ENCODE results near the gene BUD23. TPM values are rescaled to one million over a fixed set of nuclear protein-coding genes. Genes with fewer than 3 reads are reported as not detected.

BUD23 gene
- total RNA-seq, 6 donors from 2014 or later = 19.9 to 52.3 (median 48.8) TPM

DNA sequence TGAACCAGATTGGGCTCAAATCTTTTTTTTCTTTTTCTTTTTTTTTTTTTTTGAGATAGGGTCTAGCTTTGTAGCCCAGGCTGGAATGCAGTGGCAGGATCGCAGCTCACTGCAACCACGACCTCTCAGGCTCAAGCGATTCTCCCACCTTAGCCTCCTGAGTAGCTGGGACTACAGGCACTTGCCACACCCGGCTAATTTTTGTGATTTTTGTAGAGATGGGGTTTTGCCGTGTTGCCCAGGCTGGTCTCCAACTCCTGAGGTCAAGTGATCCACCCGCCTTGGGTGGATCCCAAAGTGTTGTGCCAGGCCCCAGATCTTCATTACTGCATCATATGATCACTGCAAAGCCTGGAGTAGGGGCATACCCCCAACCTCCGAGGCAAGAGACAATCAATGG is 2.9 kb upstream of the BUD23 start:
- H3K36me3 ChIP-seq = peaks cover 0 to 13% (median 9%) of the 10 kb centered on the region in 4 donors
- no peaks in the 10 kb centered on the region for H3K27me3 ChIP-seq
- TF ChIP-seq POLR2A (IDR thresholded peaks at IDR 0.05) (no peak), POLR2AphosphoS5 (IDR thresholded peaks at IDR 0.05) (no peak), EP300 (IDR thresholded peaks at IDR 0.05) (no peak)
- 81 to 90% methylated on average over 7 of the region's 7 CpGs for WGBS, 2 donors
- no peak overlapping the region for H3K27ac ChIP-seq
- H3K4me3 ChIP-seq = no peak overlapping the region
- no peaks in the 10 kb centered on the region for H3K9me3 ChIP-seq
- DNase-seq = no peak
- ATAC-seq (ENCODE audit: low FRiP score in 2 of 2) = no peak
- peaks cover 28 to 43% (median 36%) of the 10 kb centered on the region in 4 donors for H3K4me1 ChIP-seq

DNA sequence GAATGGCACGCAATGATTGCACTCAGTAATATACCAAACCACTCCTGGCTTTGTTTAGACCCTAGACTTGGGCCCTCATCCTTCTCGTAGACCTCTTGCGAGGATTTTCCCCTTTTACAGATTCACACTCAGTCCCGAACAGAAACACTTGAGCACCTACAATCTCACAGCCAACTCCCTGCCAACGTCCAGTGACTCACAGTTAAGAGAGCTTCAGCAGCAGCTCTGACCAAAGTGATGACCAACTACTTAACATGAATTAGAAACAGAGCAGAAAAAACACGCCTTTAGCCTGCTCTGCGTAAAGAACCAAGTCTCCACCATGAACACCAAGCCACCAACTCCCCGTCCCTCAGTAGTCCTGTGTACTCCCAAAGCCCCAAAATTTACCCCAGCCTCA is 2.4 kb upstream of the BUD23 start:
- Histone ChIP-seq H3K4me1 (peaks cover 28 to 43% (median 36%) of the 10 kb centered on the region in 4 donors), H3K27me3 (no peaks in the 10 kb centered on the region), H3K36me3 (peaks cover 0 to 13% (median 9%) of the 10 kb centered on the region in 4 donors), H3K9me3 (no peaks in the 10 kb centered on the region), H3K27ac (peak overlapping the region in 1 of 4 donors; percentile 20), H3K4me3 (peak overlapping the region in 1 of 4 donors; percentile 88)
- peak in 1 of 2 donors; percentile 59 for DNase-seq
- TF ChIP-seq, protein P1, sequence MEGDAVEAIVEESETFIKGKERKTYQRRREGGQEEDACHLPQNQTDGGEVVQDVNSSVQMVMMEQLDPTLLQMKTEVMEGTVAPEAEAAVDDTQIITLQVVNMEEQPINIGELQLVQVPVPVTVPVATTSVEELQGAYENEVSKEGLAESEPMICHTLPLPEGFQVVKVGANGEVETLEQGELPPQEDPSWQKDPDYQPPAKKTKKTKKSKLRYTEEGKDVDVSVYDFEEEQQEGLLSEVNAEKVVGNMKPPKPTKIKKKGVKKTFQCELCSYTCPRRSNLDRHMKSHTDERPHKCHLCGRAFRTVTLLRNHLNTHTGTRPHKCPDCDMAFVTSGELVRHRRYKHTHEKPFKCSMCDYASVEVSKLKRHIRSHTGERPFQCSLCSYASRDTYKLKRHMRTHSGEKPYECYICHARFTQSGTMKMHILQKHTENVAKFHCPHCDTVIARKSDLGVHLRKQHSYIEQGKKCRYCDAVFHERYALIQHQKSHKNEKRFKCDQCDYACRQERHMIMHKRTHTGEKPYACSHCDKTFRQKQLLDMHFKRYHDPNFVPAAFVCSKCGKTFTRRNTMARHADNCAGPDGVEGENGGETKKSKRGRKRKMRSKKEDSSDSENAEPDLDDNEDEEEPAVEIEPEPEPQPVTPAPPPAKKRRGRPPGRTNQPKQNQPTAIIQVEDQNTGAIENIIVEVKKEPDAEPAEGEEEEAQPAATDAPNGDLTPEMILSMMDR (IDR thresholded peaks at IDR 0.05) = no peak
- no peak for TF ChIP-seq EP300 (IDR thresholded peaks at IDR 0.05)
- TF ChIP-seq POLR2AphosphoS5 (IDR thresholded peaks at IDR 0.05) = no peak
- TF ChIP-seq POLR2A (IDR thresholded peaks at IDR 0.05) = no peak
- WGBS, 2 donors = 68 to 75% methylated on average over 8 of the region's 8 CpGs
- ATAC-seq (ENCODE audit: low FRiP score in 2 of 2) = no peak

DNA sequence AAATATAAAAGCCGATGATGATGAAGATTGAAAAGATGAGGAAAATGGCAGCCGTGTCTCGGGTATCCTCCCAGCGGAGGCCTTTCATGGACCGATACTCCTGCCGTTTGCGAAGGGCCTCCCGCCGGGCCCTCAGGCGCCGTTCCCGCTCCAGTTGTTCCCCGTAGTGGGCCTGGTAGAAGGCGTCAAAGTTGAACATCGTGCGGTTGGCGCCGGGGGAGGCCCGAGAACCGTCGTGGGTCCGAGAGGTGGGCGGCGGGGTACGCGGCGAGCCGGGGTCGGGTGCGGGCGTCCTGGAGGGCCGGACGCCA is 697 bp upstream of the BUD23 start:
- Histone ChIP-seq H3K27me3 (no peaks in the 10 kb centered on the region), H3K9me3 (no peaks in the 10 kb centered on the region), H3K36me3 (peaks cover 9 to 24% (median 17%) of the 10 kb centered on the region in 4 donors), H3K27ac (peak overlapping the region; percentile 84 to 90 (median 86)), H3K4me3 (peak overlapping the region; percentile 84 to 99 (median 88)), H3K4me1 (peaks cover 28 to 43% (median 36%) of the 10 kb centered on the region in 4 donors)
- ATAC-seq (ENCODE audit: low FRiP score in 2 of 2) = peak in 1 of 2 donors; percentile 1
- TF ChIP-seq POLR2AphosphoS5 (IDR thresholded peaks at IDR 0.05) = no peak
- TF ChIP-seq, protein P1 (IDR thresholded peaks at IDR 0.05) = no peak
- TF ChIP-seq POLR2A (IDR thresholded peaks at IDR 0.05) = no peak
- WGBS, 2 donors = 0 to 2% methylated on average over 7 to 32 of the region's 33 CpGs
- DNase-seq = no peak

DNA sequence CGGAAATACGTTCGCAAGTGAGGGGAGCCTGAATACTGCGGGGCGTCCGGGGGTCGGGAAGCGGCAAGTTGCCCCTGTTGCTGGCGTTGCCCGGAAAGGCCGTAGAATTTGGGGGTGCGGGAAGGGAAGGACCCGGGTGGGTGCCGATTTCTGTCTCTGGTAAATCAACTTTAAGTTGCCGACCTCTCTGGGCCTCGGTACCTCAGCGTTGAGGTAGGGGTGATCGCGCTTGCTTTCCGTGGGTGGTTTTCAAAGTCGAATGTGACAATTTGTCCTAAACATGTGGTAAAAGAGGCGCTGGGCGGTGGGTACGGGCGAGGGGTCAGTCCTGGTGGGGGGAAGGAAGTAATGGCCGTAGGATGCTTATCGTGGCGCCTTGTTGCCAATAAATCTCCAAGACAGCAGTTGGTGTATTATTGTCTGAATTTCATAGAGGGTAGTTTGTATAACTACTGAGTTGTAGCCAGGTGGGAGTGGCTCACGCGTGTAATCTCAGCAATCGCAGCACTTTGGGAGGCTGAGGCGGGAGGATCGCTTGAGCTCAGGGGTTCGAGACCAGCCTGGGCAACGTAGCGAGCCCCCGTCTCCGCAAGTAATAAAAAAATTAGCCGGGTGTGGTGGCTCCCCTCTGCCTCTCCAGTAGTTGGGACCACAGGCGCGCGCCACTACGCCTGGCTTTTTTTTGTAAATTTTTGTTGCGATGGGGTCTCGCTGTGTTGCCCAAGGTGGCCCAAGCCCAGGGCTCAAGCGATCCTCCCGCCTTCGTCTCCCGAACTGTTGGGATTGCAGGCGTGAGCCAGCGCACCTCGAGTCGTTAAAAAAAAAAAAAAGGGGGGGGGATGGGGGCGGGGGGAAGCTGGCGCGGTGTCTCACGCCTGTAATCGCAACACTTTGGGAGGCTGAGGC is 644 bp downstream of the BUD23 start:
- peak overlapping the region; percentile 84 to 99 (median 90) for H3K4me3 ChIP-seq
- 23 to 33% methylated on average over 42 to 57 of the region's 58 CpGs for WGBS, 2 donors
- H3K36me3 ChIP-seq = peaks cover 9 to 26% (median 21%) of the 10 kb centered on the region in 4 donors
- H3K9me3 ChIP-seq = no peaks in the 10 kb centered on the region
- ATAC-seq (ENCODE audit: low FRiP score in 2 of 2) (peak in 1 of 2 donors; percentile 13), DNase-seq (no peak)
- TF ChIP-seq POLR2A (IDR thresholded peaks at IDR 0.05) = no peak
- TF ChIP-seq, protein P1 (IDR thresholded peaks at IDR 0.05) = no peak
- TF ChIP-seq POLR2AphosphoS5 (IDR thresholded peaks at IDR 0.05) = no peak
- TF ChIP-seq EP300 (IDR thresholded peaks at IDR 0.05) = no peak
- H3K27ac ChIP-seq = peak overlapping the region; percentile 84 to 90 (median 86)
- H3K27me3 ChIP-seq = no peaks in the 10 kb centered on the region
- H3K4me1 ChIP-seq = peaks cover 28 to 43% (median 33%) of the 10 kb centered on the region in 4 donors

DNA sequence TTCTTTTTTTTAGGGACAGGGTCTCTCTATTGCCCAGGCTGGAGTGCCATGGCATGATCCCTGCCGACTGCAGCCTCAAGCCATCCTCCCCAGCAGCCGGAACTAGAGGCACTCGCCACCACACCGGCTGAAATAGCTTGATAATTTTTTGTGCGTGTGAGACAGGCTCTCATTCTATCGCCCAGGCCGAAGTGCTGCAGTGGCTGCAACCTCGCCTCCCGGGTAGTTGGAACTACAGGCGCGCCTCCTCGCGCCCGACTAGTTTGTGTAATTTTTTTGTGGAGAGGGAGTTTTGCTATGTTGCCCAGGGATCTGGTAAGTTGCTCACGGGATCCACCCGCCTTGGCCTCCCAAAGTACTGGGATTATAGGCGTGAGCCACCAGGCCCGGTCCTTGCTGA is 1.9 kb downstream of the BUD23 start:
- Histone ChIP-seq H3K4me1 (peaks cover 28 to 39% (median 30%) of the 10 kb centered on the region in 4 donors), H3K27me3 (no peaks in the 10 kb centered on the region), H3K36me3 (peaks cover 9 to 39% (median 26%) of the 10 kb centered on the region in 4 donors), H3K27ac (no peak overlapping the region), H3K9me3 (no peaks in the 10 kb centered on the region), H3K4me3 (no peak overlapping the region)
- DNase-seq (no peak), ATAC-seq (ENCODE audit: low FRiP score in 2 of 2) (no peak)
- WGBS, 2 donors = 96 to 97% methylated on average over 16 to 17 of the region's 18 CpGs
- TF ChIP-seq EP300 (IDR thresholded peaks at IDR 0.05) (no peak), POLR2A (IDR thresholded peaks at IDR 0.05) (no peak), POLR2AphosphoS5 (IDR thresholded peaks at IDR 0.05) (no peak)
- TF ChIP-seq, protein P1 (IDR thresholded peaks at IDR 0.05) = no peak

All from upper lobe of left lung (tissue), 6 donors.